Colonic mucosa (tissue), 4 donors: ENCODE measurements around the gene CELA2B. TPM values are rescaled to one million over a fixed set of nuclear protein-coding genes. Genes with fewer than 3 reads are reported as not detected.

Experiments
- DNase-seq: peaks from one replicate; pipeline ENCODE4 v3.0.0-alpha.2; 2020
- H3K27ac ChIP-seq: fragments of 200-600 bp; one replicate; pipeline ENCODE4 v1.8.0; 2021
- H3K27me3 ChIP-seq: fragments of 200-600 bp; one replicate; pipeline ENCODE4 v1.8.0; 2021
- H3K36me3 ChIP-seq: fragments of 200-600 bp; one replicate; pipeline ENCODE4 v1.8.0; 2021
- H3K4me1 ChIP-seq: fragments of 200-600 bp; one replicate; pipeline ENCODE4 v1.8.0; 2021; ENCODE audit warnings: mild to moderate bottlenecking
- H3K4me3 ChIP-seq: fragments of 200-600 bp; one replicate; pipeline ENCODE4 v1.8.0; 2021
- H3K9ac ChIP-seq, 2 donors: one replicate each; pipeline ENCODE4 v1.7.0; 2013; ENCODE audit warnings: control low read depth in 2 of 2, low read depth in 2 of 2, low read length in 2 of 2
- H3K9me3 ChIP-seq: fragments of 200-600 bp; one replicate; pipeline ENCODE4 v1.8.0; 2021
- intact Hi-C: fragments of 100-400 bp; cut with DNase I; formaldehyde crosslinking; loops from one replicate; pipeline ENCODE4 v1.14.1; 2022
- total RNA-seq, 2 donors: library from RNA; stranded (reverse); fragmentation: NEBNext Ultra II Directional in 1 of 2; extraction: Animal tissue kit (Norgen Biotek cat#: 25700) in 1 of 2; gene quantifications; one replicate each; pipeline ENCODE4 v1.2.1, GENCODE V29; 2021
- TF ChIP-seq, protein P1 (sequence below): fragments of 200-600 bp; IDR thresholded peaks from one replicate; pipeline ENCODE4 v1.8.0; 2022; ENCODE audit warnings: antibody characterized with exemption, mild to moderate bottlenecking
- donor health status: healthy.
- donor health status: DM: no; HTN: no; CAD: no.
- donor health status: DM: no; HTN: no; CAD: no.

The CELA2B gene
- total RNA-seq, 2 donors from 2014 or later = 1.1 TPM; not detected in 1

- no peak for DNase-seq
- no peaks in the 10 kb centered on the region for H3K27me3 ChIP-seq
- H3K9ac ChIP-seq = no peak overlapping the region
- no peaks in the 10 kb centered on the region for H3K4me1 ChIP-seq
- H3K27ac ChIP-seq = no peak overlapping the region
- no peaks in the 10 kb centered on the region for H3K36me3 ChIP-seq
- intact Hi-C loops = loop anchor here (10.0 kb wide), 1 partner anchor 311 kb away; no protein-coding TSS in a partner anchor
- H3K9me3 ChIP-seq = no peaks in the 10 kb centered on the region
- TF ChIP-seq, protein P1, sequence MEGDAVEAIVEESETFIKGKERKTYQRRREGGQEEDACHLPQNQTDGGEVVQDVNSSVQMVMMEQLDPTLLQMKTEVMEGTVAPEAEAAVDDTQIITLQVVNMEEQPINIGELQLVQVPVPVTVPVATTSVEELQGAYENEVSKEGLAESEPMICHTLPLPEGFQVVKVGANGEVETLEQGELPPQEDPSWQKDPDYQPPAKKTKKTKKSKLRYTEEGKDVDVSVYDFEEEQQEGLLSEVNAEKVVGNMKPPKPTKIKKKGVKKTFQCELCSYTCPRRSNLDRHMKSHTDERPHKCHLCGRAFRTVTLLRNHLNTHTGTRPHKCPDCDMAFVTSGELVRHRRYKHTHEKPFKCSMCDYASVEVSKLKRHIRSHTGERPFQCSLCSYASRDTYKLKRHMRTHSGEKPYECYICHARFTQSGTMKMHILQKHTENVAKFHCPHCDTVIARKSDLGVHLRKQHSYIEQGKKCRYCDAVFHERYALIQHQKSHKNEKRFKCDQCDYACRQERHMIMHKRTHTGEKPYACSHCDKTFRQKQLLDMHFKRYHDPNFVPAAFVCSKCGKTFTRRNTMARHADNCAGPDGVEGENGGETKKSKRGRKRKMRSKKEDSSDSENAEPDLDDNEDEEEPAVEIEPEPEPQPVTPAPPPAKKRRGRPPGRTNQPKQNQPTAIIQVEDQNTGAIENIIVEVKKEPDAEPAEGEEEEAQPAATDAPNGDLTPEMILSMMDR = no peak
- no peak overlapping the region for H3K4me3 ChIP-seq
Observed at GRCh38 chr1:15435239-15436077, 40.4 kb upstream of the CELA2B start.

DNA sequence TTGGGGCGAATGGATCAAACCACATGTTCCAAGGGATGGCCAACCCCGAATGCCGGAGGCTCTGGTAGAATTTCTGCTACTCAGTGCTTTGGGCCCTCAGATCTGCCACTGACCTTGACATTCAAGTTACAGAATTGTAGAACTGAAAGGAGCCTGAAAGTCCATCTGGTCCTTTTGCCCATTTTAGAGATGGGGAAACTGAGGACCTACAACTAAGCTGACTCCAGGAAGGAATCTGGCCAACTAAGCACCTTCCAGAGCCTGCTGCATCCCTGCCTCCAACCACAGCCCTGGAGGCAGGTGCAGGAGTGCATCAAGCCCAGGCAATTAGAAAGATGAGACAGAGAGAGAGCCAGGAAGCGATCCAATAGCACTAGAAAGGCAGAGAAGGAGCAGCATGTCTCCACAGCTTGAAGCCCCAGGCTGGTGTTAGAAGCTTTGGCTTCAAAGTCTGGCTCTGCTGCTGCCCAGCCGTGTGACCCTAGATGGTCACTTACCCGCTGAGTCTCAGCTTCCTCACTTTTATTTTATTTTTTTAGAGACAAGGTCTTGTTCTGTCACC, 38.9 kb upstream of the CELA2B start:
- TF ChIP-seq, protein P1 = no peak
- H3K27ac ChIP-seq = no peak overlapping the region
- DNase-seq = no peak
- H3K4me1 ChIP-seq = no peaks in the 10 kb centered on the region
- H3K27me3 ChIP-seq = no peaks in the 10 kb centered on the region
- no peaks in the 10 kb centered on the region for H3K9me3 ChIP-seq
- no peak overlapping the region for H3K9ac ChIP-seq
- intact Hi-C loops = loop anchor here (10.0 kb wide), 1 partner anchor 312 kb away; no protein-coding TSS in a partner anchor
- no peak overlapping the region for H3K4me3 ChIP-seq
- H3K36me3 ChIP-seq = no peaks in the 10 kb centered on the region

DNA sequence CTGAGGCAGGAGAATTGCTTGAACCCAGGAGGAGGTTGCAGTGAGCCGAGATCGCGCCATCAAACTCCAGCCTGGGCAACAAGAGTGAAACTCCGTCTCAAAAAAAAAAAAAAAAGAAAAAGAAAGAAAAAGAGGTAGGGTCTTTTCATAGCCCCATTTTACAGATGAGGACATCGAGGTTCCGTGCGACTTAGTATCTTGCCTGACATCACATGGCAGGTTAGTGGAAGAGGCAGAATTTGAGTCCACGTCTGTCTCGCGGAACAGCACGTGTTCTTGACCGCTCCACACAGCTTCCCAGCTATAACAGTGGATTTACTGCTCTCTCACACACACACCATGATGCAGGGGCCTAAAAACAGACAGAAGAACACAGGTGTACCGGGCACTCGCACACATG, 36.6 kb upstream of the CELA2B start:
- no peak overlapping the region for H3K9ac ChIP-seq
- no peak overlapping the region for H3K4me3 ChIP-seq
- DNase-seq = no peak
- H3K36me3 ChIP-seq = no peaks in the 10 kb centered on the region
- no peak overlapping the region for H3K27ac ChIP-seq
- TF ChIP-seq, protein P1 = no peak
- no peaks in the 10 kb centered on the region for H3K27me3 ChIP-seq
- no peaks in the 10 kb centered on the region for H3K4me1 ChIP-seq
- intact Hi-C loops = loop anchor here (10.0 kb wide), 1 partner anchor 315 kb away; no protein-coding TSS in a partner anchor
- H3K9me3 ChIP-seq = no peaks in the 10 kb centered on the region

DNA sequence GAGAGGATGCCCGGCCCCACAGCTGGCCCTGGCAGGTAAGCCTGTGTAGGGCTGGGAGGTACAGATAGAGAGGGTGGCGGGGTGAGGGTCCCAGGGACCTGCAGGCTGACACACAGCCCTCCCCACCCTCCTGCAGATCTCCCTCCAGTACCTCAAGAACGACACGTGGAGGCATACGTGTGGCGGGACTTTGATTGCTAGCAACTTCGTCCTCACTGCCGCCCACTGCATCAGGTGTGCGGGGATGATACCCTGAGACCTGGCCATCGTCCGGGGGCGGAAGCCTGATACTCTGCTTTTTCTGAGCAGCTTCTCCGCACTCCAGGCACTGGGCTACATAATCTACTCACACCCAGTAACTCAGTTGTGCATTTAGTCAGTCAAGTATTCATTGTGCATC, 35.5 kb upstream of the CELA2B start:
- no peak for DNase-seq
- no peaks in the 10 kb centered on the region for H3K9me3 ChIP-seq
- no peak overlapping the region for H3K4me3 ChIP-seq
- H3K4me1 ChIP-seq = no peaks in the 10 kb centered on the region
- TF ChIP-seq, protein P1 = no peak
- no peak overlapping the region for H3K9ac ChIP-seq
- no peak overlapping the region for H3K27ac ChIP-seq
- intact Hi-C loops = no loop called here
- no peaks in the 10 kb centered on the region for H3K27me3 ChIP-seq
- H3K36me3 ChIP-seq = no peaks in the 10 kb centered on the region

DNA sequence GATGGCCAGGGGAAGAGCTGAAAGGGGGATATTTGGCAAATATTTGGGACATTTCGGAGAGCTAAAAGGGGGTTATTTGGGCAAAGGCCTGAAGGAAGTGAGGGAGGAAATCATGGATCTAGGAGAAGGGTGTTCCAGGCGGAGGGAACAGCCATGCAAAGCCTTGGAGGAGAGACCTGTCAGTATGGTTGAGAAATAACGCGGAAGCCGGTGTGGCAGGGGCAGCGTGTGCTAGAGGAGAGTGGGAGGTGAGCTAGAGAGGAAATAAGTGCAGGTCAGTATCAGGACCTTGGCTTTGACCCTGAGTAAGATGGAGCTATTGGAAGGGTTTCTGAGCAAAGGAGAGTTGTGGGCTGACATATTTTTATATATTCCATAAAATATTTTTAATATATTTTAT, 34.7 kb upstream of the CELA2B start:
- H3K27ac ChIP-seq = no peak overlapping the region
- H3K9ac ChIP-seq = no peak overlapping the region
- H3K9me3 ChIP-seq = no peaks in the 10 kb centered on the region
- intact Hi-C loops = no loop called here
- no peak overlapping the region for H3K4me3 ChIP-seq
- H3K4me1 ChIP-seq = no peaks in the 10 kb centered on the region
- TF ChIP-seq, protein P1 = no peak
- no peak for DNase-seq
- H3K36me3 ChIP-seq = no peaks in the 10 kb centered on the region
- H3K27me3 ChIP-seq = no peaks in the 10 kb centered on the region
